NCI-H2029 treated with DMSO at 0.1 percent for 48 hours (cell line): ENCODE results near the gene TMEM9B.
"Not testable (repeated sequence)": the region's sequence is repeated elsewhere in the genome, so short reads cannot be mapped to it uniquely, and the experiment has no call there.

Experiments
- DNase-seq: peaks from one replicate; lab custom pipeline; 2025; lab: John Stamatoyannopoulos, UW

The TMEM9B gene

DNA sequence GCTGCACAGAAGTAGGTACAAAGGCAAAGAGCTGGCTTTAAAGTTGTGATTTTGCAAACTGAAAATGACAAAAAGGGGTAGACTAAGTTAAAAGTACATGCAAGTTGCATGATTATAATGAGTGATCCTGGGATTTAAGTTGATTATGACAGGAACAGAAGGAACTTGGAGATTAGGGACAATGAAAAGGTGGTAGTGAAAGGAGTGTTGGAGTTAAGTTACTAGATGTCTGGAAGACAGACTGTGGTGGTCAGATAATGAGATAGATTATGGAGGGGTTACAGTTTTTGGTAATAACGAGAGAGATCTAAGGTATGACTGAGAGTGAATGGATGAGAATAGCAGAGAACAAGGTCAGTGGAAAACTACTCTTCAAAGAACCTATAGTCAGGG lies 7.7 kb upstream of the TMEM9B start:
- no peak for DNase-seq

- no peak for DNase-seq
Observed at GRCh38 chr11:8971196-8971923, 7.1 kb upstream of the TMEM9B start.

DNA sequence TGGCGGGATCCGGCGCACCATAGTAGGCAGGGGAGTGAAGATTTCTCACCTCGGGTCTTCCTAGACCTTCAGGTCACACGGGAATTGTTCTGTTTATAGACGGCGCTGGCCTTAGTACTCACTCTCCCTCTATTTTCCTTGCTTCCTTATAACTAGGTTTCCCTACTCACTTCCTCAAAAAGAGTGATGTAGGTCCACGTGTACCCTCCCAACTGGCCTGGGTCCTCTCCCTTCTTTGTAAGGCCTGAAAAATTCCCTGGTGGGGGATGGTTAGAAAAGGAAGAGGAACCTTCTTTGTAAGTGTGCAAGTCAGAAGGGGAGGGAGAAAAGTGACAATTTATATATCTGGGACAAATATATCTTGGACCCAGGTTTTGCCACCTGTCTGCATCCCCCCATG lies 2.9 kb upstream of the TMEM9B start:
- DNase-seq = no peak

DNA sequence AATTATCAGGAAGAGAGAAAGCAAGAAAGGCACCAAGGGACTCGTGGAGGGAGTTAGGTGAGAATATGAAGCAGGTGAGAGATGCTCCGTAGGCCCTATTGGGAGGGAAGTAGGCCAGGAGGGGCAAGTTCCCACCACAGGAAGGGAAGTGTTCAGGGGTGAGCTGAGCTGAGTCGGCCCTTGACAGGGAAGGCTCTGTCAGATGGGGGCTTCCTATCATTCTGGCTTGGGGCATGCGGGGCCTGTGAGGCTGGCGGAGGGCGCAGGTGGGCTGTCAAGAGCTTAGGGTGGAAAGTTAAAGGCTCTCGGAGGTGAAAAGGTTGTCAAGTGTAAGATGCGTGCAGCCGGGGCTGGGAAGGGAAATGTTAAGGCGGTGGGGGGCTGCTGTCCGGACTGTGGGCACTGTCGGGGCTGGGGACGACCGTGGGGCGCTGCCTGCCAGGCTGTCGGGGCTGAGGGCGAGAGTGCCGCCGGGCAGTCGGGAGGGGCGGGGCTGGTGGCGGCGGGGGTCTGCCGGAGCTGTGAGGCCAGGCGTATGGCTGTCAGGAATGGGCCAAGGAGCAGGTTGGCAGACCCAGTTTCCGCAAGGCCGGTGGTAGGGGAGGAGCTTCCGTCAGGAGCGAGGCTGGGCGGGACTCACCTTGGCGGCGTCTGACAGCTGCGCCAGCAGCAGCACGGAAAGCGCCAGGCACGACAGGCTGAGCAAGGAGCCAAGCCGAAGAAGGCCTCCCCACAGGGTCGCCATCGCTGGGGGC lies 496 bp downstream of the TMEM9B start:
- peak; percentile 50 for DNase-seq

DNA sequence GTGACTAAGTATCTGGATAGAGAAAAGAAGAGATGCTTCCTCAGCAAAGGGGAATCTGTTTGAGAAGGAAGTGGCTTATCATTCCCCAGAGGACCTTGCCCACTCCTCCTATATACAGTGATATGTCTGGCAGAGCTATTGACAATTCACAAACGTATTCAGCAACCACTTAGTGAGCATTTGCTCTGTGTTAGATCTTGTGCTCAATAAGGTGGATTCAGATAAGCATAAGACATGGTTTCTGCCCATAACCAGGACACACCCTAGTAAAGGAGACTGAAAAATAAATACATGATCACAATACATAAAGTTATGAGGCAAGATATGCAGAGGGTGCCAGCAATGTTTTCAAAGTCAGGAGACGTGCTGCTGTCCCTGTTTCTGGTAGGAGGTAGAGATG lies 1.4 kb downstream of the TMEM9B start:
- no peak for DNase-seq

DNA sequence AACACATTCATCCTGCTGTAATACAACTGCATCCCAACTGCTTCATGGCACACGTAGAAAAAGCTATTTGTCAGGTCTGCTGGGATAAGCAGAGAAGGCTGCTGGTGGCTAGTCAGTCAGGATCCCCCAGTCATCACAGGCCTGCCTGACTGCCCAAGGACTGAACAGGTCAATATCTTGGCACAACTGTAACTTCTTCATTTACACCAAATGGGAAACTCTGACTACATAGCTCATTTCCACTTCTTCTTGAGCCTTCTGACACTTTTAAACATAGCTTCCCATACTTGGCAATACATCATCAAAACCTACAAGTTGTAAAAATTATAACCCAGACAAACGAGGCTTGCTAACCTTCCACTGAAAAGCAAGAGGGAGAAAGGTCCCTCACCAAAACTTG lies 2.8 kb downstream of the TMEM9B start:
- no peak for DNase-seq

DNA sequence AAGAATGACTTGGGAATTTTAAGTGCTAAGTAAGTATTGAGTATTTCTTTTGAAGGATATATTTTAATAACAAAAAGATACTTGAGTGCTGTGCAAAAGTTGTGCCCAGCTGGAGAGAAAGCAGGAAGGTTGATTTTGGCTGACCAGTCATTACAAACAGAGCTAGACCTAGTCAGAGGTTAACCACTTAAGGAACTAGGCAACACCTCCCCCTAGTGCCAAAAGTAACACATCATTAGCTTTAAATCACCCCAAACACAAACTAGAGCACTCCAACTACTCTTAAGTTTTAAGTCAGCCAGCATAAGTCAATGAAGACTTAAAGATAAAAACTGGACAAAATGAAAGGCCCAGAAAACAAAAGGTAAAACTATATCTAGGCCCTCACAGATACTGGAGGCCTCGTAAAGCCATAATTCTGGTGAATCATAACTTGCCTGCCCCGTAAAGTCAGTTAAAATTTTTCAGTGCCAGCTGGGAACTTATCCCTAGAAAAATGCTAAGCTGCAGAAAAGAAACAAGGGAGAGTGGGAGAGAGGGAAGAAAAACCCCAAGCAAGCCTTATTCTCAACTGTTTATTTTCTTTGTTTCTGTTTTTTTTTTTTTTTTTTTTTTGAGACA lies 4.6 kb downstream of the TMEM9B start:
- DNase-seq = peak; percentile 24

GRCh38 chr11:8956860-8957259 lies 7.4 kb downstream of the TMEM9B start:
- no peak for DNase-seq

- no peak for DNase-seq
Observed at GRCh38 chr11:8948886-8949285, 15.4 kb downstream of the TMEM9B start.

DNA sequence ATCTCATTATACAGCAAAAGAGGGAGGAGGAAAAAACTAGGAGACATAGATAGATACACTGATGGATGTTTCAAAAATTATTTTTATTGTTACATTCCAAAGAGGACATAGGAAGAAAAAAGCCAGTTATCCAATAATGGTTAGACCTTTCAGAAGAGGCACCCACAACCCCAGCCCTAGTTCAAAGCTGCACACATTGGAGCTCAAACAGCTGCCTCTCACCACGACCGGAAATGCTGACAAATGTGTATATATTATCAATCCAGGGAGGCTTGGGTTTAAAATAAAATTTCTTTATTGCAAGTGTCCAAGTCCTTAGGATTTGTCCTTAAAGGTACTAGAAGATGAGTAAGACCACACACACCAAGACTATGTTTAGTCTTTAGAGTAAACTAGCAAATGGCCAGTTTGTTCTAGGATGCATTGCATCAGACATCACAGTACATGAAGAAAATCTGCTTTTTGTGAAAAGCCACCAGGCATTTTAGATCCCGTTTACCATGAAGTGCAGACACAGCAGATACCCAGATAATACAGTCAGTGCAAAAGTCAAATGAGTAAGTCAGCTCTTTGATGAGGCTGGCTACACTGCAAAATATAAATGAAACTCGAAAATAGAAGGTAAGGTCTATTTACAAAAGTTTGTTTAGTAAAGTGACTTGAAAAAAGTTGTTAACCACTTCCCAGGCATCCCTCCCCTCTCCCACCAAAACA lies 16.9 kb downstream of the TMEM9B start:
- no peak for DNase-seq

GRCh38 chr11:8942518-8943066 lies 21.6 kb downstream of the TMEM9B start, which contains the start of gene ASCL3:
TSS of gene ASCL3 (minus strand) at chr11:8943016. CDS start at chr11:8938161, 4,855 bp downstream.
- DNase-seq = no peak

DNA sequence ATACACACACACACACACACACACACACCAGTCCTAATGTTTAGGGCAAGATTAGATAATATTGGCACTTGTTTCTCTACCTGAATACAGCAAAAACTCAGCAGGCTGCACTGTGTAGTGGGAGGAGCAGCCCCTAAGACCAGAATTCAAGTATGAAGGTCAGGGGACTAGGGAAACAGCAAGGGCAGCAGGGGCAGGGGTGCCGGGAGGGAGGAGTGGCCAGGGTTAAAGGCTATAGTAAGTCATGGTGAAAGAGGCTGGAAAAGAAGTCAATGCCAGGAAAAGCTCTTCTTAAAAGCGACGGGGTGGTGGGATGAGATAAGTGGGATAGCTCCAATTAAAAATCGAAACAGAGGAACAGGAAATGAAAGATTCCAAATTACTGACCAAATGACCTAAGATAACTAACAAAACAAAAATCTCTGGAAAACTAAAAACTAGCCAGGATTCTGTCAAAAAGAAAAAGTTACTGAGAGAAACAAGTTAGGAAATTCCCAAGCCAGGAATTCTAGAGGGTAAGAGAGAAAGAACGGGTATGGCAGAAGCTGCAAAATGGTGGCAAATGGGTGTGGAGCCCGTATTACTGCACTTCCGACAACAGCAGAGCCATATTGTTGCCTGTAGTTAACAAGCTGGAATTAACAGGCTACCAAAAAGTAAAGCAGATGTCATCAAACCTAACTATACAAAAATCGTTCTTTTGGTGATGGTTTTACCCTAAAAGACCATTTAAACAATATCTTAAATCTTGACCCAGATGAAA lies 22.7 kb downstream of the TMEM9B start:
- no peak for DNase-seq

GRCh38 chr11:8937659-8938058 lies 26.6 kb downstream of the TMEM9B start:
- no peak for DNase-seq

GRCh38 chr11:8937159-8937558 lies 27.1 kb downstream of the TMEM9B start:
- no peak for DNase-seq

DNA sequence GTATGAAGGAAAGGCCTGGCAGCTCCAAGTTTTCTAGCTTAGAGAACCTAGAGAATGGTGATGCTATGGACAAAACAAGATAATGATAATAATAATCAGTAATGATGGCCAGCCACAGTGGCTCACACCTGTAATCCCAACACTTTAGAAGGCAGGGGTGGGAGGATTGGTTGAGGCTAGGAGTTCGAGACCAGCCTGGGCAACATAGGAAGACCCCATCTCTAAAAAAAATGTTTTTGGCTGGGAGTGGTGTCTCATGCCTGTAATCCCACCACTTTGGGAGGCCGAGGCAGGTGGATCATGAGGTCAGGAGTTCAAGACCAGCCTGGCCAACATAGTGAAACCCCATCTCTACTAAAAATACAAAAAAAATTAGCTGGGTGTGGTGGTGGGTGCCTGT lies 28.5 kb downstream of the TMEM9B start:
- not testable (repeated sequence) for DNase-seq

DNA sequence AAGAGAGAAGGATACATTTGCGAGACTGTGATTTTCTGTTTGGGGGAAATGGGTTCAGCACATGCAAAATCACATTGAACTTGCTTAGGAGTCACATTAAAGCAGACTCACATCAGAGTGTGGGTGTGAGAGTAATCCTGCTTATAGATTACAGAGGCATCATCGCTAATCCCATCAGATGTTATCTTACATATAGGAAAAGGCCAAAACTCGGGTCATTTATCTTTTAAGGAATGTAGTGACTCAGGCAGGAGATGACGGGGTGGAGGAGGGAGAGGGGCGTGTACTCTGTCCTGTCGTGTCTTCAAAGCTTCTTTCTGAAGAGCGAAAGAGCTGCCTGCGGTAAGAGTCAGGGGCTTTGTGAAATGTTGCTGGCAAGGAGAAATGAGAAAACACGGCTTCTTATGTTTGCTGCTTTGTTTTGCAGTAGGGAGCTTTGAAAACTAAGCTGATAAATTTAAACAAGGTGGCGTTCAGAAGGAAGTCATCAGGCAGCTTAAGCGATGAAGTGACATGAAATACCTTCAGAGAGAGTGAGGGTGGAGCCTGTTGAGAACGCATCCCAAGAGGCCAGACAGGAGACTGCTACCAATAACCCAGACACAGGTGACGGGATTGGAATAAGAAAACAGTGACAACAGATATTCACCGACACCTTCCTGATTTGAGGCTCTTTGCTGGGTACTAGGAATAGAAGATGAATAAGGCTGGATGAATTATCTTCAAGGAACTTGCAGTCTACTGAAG lies 29.3 kb downstream of the TMEM9B start:
- no peak for DNase-seq

DNA sequence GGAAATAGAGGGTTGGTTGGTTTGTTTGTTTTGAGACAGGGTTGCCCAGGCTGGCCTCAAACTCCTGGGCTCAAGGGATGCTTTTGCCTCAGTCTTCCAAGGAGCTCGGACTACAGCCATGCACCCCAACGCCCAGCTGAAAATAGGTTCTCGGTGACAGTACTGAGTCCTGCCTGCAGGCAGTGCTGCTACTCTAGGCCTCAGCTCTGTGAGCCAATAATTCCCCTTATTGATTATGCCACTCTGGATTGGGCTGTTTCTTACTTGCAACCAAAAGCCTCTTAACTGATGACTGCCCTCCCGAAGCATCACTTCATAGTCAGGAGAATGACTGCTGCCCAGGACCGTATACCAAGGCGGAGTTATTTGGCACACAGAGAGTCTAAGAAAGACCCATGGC lies 30.3 kb downstream of the TMEM9B start:
- no peak for DNase-seq

- no peak for DNase-seq
Observed at GRCh38 chr11:8932564-8933180, 31.6 kb downstream of the TMEM9B start, which contains the start of gene C11orf16. TSS of gene C11orf16 (minus strand) at chr11:8932947. CDS start at chr11:8932308, 639 bp downstream.

GRCh38 chr11:8930456-8931175 lies 33.6 kb downstream of the TMEM9B start:
- DNase-seq = no peak
